Spleen (tissue), 7 donors: ENCODE data around the gene BDH1.

Experiments used
- POLR2A ChIP-seq, 3 donors: fragments of 450-650 bp; IDR thresholded peaks; one replicate each; pipeline ENCODE4 v1.5.1; 2017; ENCODE audit warnings: antibody characterized with exemption in 3 of 3, mild to moderate bottlenecking in 1 of 3
- TF ChIP-seq, protein P1 (sequence below), 11 experiments: fragments of 200-600 bp in 7 of 11; fragments of 450-650 bp in 4 of 11; sonication (generic) in 4 of 11; IDR thresholded peaks in 8 of 11; conservative IDR thresholded peaks in 3 of 11; 1 replicate in 7 of 11; 2 replicates in 4 of 11; pipeline versions ENCODE4 v1.4.0 to v1.8.0; 2016 to 2021; ENCODE audit warnings: antibody characterized with exemption in 11 of 11, inconsistent platforms in 4 of 11, mild to moderate bottlenecking in 1 of 11
- donor health status: DM: no; HTN: no; CAD: no; lungs with moderate emphysema.
- donor health status: DM: no; HTN: no; CAD: no.
- donor health status: DM: no; HTN: no; CAD: no.

DNA sequence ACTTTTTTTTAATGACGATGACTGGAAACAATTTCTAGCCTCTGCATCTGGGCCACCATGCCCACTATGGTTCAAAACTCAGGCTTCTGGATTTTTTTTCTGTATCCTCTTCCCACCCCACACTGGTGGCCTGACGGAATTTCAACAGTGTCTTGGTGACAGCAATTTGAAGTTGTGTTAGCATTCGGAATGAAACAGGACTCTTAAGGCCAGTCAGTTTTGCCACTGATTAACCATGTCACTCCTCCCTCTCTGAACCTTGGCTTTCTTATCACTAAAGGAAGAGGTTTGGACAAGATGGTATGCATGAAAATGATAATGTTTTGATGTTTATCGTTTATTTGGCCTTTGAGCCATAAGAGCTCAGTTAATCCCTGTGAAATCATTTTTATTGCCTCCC, 41.6 kb upstream of the BDH1 start:
- TF ChIP-seq POLR2A (IDR thresholded peaks at IDR 0.05), result no peak
- TF ChIP-seq, protein P1, sequence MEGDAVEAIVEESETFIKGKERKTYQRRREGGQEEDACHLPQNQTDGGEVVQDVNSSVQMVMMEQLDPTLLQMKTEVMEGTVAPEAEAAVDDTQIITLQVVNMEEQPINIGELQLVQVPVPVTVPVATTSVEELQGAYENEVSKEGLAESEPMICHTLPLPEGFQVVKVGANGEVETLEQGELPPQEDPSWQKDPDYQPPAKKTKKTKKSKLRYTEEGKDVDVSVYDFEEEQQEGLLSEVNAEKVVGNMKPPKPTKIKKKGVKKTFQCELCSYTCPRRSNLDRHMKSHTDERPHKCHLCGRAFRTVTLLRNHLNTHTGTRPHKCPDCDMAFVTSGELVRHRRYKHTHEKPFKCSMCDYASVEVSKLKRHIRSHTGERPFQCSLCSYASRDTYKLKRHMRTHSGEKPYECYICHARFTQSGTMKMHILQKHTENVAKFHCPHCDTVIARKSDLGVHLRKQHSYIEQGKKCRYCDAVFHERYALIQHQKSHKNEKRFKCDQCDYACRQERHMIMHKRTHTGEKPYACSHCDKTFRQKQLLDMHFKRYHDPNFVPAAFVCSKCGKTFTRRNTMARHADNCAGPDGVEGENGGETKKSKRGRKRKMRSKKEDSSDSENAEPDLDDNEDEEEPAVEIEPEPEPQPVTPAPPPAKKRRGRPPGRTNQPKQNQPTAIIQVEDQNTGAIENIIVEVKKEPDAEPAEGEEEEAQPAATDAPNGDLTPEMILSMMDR (IDR thresholded peaks at IDR 0.05 in 8 of 11, conservative IDR thresholded peaks at IDR 0.05 in 3 of 11), result no peak
